Neural crest cell (in vitro differentiated cells): Measurements from ENCODE around the gene FASTKD2. TPM values are rescaled to one million over a fixed set of nuclear protein-coding genes. Genes with fewer than 3 reads are reported as not detected.

Source experiments
- DNase-seq: peaks from one replicate; pipeline ENCODE4 v3.0.0; 2021; ENCODE audit warnings: low read depth, mixed read lengths, low spot score
- H3K27ac Mint-ChIP-seq: one replicate; pipeline ENCODE4 v1.8.0; 2021; ENCODE audit warnings: mild to moderate bottlenecking, mixed read lengths; ENCODE audit not compliant: unreplicated experiment
- H3K27me3 Mint-ChIP-seq: 2 replicates; pipeline ENCODE4 v1.8.0; 2021; ENCODE audit warnings: low read depth, mild to moderate bottlenecking, mixed read lengths
- H3K36me3 Mint-ChIP-seq: 2 replicates; pipeline ENCODE4 v1.8.0; 2021; ENCODE audit warnings: low read depth, mild to moderate bottlenecking, mixed read lengths
- H3K4me1 Mint-ChIP-seq: 2 replicates; pipeline ENCODE4 v1.8.0; 2021; ENCODE audit warnings: mixed read lengths
- H3K4me3 Mint-ChIP-seq: one replicate; pipeline ENCODE4 v1.8.0; 2021; ENCODE audit warnings: mild to moderate bottlenecking, mixed read lengths
- H3K9me3 Mint-ChIP-seq: 2 replicates; pipeline ENCODE4 v1.8.0; 2021; ENCODE audit warnings: mixed read lengths
- total RNA-seq: library from RNA; stranded (reverse); gene quantifications from 2 replicates; pipeline ENCODE4 v1.2.1, GENCODE V29; 2021
- TF ChIP-seq, protein P1 (sequence below): fragments of 200-600 bp; sonication (generic); conservative IDR thresholded peaks from 2 replicates; pipeline ENCODE4 v1.5.0; 2021; ENCODE audit warnings: antibody characterized with exemption, mild to moderate bottlenecking

FASTKD2 gene
- total RNA-seq, 1 donor from 2014 or later, result 27.5 TPM

DNA sequence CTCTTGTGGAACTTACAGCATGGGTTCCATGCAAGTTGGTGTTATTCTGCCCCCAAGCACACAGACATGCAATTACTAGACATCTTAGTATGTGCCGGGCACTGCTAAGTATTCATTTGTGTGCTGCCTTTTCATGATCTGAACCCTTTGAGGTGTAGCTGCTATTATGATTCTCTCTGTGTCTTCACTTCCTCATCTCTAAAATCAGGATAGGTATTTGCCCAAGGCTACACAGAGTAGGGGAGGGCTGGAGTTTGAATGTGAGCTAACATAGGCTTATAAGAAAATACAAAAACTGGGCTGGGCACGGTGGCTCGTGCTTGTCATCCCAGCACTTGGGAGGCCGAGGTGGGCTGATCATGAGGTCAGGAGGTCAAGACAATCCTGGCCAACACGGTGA, 27.2 kb downstream of the FASTKD2 start:
- no peak overlapping the region for H3K27ac Mint-ChIP-seq
- TF ChIP-seq, protein P1, sequence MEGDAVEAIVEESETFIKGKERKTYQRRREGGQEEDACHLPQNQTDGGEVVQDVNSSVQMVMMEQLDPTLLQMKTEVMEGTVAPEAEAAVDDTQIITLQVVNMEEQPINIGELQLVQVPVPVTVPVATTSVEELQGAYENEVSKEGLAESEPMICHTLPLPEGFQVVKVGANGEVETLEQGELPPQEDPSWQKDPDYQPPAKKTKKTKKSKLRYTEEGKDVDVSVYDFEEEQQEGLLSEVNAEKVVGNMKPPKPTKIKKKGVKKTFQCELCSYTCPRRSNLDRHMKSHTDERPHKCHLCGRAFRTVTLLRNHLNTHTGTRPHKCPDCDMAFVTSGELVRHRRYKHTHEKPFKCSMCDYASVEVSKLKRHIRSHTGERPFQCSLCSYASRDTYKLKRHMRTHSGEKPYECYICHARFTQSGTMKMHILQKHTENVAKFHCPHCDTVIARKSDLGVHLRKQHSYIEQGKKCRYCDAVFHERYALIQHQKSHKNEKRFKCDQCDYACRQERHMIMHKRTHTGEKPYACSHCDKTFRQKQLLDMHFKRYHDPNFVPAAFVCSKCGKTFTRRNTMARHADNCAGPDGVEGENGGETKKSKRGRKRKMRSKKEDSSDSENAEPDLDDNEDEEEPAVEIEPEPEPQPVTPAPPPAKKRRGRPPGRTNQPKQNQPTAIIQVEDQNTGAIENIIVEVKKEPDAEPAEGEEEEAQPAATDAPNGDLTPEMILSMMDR, result no peak
- H3K36me3 Mint-ChIP-seq, result peaks cover 2% of the 10 kb centered on the region
- H3K9me3 Mint-ChIP-seq, result no peaks in the 10 kb centered on the region
- H3K4me1 Mint-ChIP-seq, result no peaks in the 10 kb centered on the region
- H3K4me3 Mint-ChIP-seq, result no peak overlapping the region
- H3K27me3 Mint-ChIP-seq, result no peaks in the 10 kb centered on the region
- DNase-seq, result no peak

DNA sequence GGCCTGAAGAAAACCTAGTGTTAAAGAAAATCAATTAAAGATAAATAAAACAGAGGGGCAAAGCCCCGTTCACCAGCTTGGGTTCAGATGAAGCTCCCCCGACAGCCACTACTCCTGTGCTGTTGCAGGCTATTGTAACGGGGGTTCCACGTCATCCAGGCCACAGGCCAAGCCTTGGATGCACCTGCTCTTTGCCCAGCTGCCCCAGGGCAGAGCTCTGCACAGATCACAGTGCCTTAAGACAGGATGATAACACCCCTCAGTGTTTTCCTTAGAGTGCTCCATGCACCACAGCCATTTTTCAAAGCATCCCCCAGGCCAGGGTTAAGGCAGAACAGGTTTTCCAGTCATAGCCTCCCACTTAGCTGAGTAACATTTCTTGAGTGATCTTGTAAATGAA, 32.0 kb downstream of the FASTKD2 start:
- H3K4me3 Mint-ChIP-seq, result no peak overlapping the region
- peaks cover 5% of the 10 kb centered on the region for H3K36me3 Mint-ChIP-seq
- no peak overlapping the region for H3K27ac Mint-ChIP-seq
- peaks cover 18% of the 10 kb centered on the region for H3K4me1 Mint-ChIP-seq
- TF ChIP-seq, protein P1, result no peak
- DNase-seq, result no peak
- peaks cover under 1% of the 10 kb centered on the region for H3K27me3 Mint-ChIP-seq
- no peaks in the 10 kb centered on the region for H3K9me3 Mint-ChIP-seq

DNA sequence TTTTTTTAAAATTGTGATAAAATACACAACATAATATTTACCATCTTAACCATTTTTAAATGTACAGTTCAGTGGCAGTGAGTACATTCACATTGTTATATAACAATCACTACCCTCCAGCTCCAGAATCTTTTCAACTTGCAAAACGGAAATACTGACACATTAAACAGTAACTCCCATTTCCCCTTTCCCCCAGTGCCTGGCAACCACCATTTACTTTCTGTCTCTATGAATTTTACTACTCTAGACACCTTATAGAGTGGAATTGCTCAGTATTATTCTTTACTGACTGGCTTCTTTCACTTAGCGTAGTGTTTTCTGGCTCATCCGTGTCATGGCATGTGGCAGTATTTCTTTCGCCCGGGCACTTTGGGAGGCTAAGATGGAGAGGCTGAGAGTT, 32.6 kb downstream of the FASTKD2 start:
- H3K4me1 Mint-ChIP-seq, result peaks cover 19% of the 10 kb centered on the region
- no peak overlapping the region for H3K4me3 Mint-ChIP-seq
- DNase-seq, result no peak
- H3K27ac Mint-ChIP-seq, result no peak overlapping the region
- TF ChIP-seq, protein P1, result no peak
- H3K27me3 Mint-ChIP-seq, result peaks cover 3% of the 10 kb centered on the region
- no peaks in the 10 kb centered on the region for H3K9me3 Mint-ChIP-seq
- peaks cover 5% of the 10 kb centered on the region for H3K36me3 Mint-ChIP-seq

DNA sequence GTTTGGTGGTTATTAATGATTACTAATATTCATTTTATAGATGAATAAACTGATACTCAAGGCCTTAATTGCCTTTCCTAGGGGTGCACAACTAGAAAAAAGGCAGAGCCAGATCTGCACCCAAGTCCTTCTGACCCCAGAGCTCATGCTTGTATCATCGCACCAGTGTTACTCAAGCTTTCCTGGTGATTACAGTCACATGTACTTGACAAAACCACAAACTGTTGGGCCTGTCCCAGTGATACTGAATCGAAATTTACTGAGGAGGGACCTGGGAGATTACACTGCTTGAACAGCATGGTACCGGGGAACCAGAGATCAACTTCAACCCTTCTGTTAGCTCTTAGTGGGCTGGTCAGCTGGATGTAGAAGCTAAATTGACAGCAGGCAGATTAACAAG, 33.7 kb downstream of the FASTKD2 start:
- Mint-ChIP-seq H3K36me3 (peaks cover 5% of the 10 kb centered on the region), H3K4me1 (peaks cover 26% of the 10 kb centered on the region), H3K27ac (no peak overlapping the region)

DNA sequence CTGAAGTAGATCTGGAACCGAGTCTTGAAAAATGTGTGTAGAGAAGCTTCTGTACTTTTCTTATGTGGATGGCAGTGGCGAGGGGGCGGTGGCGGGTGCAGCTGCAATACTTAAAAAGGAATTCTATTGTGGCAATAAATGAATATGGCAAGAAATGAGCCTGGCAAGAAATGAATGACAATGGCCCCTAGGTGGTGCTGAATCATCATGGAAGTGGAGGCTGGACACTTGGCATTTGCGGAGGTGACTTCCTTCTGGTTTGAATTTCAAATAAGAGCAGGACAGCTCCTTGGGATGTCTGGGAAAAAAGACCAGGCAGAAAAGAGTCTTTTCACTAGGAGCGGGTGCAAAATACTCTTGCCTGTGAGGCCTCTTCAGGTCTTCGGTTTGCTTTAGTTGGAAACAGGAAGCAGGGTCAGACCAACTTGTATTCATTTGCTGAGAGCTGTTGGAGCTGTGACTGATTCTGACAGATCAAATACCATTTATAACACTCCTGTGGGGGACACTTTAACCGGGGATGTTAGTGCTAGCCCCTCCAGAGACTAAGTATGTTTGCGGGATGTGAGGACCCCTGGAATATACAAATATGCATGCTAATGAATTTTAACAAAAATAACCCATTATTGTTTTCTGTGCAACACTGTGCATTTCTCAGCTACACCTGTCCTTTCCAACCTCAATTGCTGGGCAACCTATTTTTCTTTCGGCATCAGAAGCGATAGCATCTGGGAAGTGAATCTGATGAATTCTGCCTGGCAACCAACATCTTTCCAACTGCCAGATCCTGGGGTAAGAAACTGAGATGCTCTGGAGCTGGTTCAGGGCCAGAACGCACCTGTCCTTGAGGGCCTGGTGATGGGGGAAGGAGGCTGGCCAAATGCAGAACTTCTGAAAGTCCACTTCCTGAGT, 35.4 kb downstream of the FASTKD2 start:
- TF ChIP-seq, protein P1, result peak; percentile 86
- peak overlapping the region; percentile 16 for H3K27ac Mint-ChIP-seq
- peaks cover 26% of the 10 kb centered on the region for H3K4me1 Mint-ChIP-seq
- H3K27me3 Mint-ChIP-seq, result peaks cover 5% of the 10 kb centered on the region
- no peaks in the 10 kb centered on the region for H3K9me3 Mint-ChIP-seq
- H3K4me3 Mint-ChIP-seq, result peak overlapping the region; percentile 9
- DNase-seq, result peak; percentile 59
- peaks cover 3% of the 10 kb centered on the region for H3K36me3 Mint-ChIP-seq

More for the DNA sequence above, 33.7 kb downstream of the FASTKD2 start:
- no peak for DNase-seq
- Mint-ChIP-seq H3K9me3 (no peaks in the 10 kb centered on the region), H3K4me3 (no peak overlapping the region), H3K27me3 (peaks cover 5% of the 10 kb centered on the region)
- TF ChIP-seq, protein P1, result no peak
